HCT116 (cell line): ENCODE results near the gene RELL1.

Source experiments
- ATF3 ChIP-seq: IDR thresholded peaks from 2 replicates; pipeline ENCODE4 v1.6.1; 2012
- CTCF ChIP-seq, 3 experiments: fragments of 200-600 bp in 1 of 3; sonication (generic) in 1 of 3; IDR thresholded peaks in 2 of 3; conservative IDR thresholded peaks in 1 of 3; 2 replicates each; pipeline ENCODE4 v1.5.1; 2012 to 2017; ENCODE audit warnings: low read depth in 2 of 3, low read length in 2 of 3, antibody characterized with exemption in 1 of 3, borderline replicate concordance in 1 of 3, control low read depth in 1 of 3, mild to moderate bottlenecking in 1 of 3, mixed read lengths in 1 of 3, mixed run types in 1 of 3, moderate library complexity in 1 of 3; ENCODE audit not compliant: insufficient read depth in 1 of 3
- EZH2 ChIP-seq: fragments of 200-600 bp; sonication (generic); IDR thresholded peaks from 2 replicates; pipeline ENCODE4 v1.6.1; 2017; ENCODE audit warnings: antibody characterized with exemption, mixed run types
- EZH2phosphoT487 ChIP-seq: fragments of 200-600 bp; IDR thresholded peaks from 2 replicates; pipeline ENCODE4 v1.6.1; 2018; ENCODE audit warnings: antibody characterized with exemption, borderline replicate concordance
- POLR2AphosphoS5 ChIP-seq: IDR thresholded peaks from 2 replicates; pipeline ENCODE4 v1.6.1; 2011; ENCODE audit warnings: mild to moderate bottlenecking, low read depth, low read length, moderate library complexity
- RAD21 ChIP-seq: IDR thresholded peaks from 2 replicates; pipeline ENCODE4 v1.6.1; 2012; ENCODE audit warnings: low read depth, mild to moderate bottlenecking
- REST ChIP-seq: IDR thresholded peaks from 2 replicates; pipeline ENCODE4 v1.6.1; 2012; ENCODE audit warnings: low read depth
- SIN3A ChIP-seq: IDR thresholded peaks from 2 replicates; pipeline ENCODE4 v1.6.1; 2012; ENCODE audit warnings: low read depth
- ZNF274 ChIP-seq: fragments of 200-500 bp; sonication (Bioruptor generic); IDR thresholded peaks from 2 replicates; pipeline ENCODE4 v1.6.1; 2014; ENCODE audit warnings: mild to moderate bottlenecking, low read depth, low read length, inconsistent platforms

GRCh38 chr4:37651781-37652377 lies 34.3 kb downstream of the RELL1 start:
- no peak for TF ChIP-seq POLR2AphosphoS5
- no peak for TF ChIP-seq EZH2phosphoT487
- no peak for TF ChIP-seq CTCF (IDR thresholded peaks at IDR 0.05 in 2 of 3, conservative IDR thresholded peaks at IDR 0.05 in 1 of 3; ENCODE audit: borderline replicate concordance in 1 of 3, insufficient read depth in 1 of 3, low read depth in 2 of 3, low read length in 2 of 3)
- TF ChIP-seq EZH2, result no peak
- no peak for TF ChIP-seq REST
- no peak for TF ChIP-seq ZNF274
- TF ChIP-seq ATF3, result no peak
- TF ChIP-seq SIN3A, result no peak
- no peak for TF ChIP-seq RAD21
